ENCODE results near the gene SERGEF.
"Not testable (repeated sequence)": the region's sequence is repeated elsewhere in the genome, so short reads cannot be mapped to it uniquely, and the experiment has no call there.

Gene SERGEF

GRCh38 chr11:17878743-17879142, 134.1 kb downstream of the SERGEF start:
- Mint-ChIP-seq H3K27ac (no peak overlapping the region), H3K4me3 (no peak overlapping the region), H3K9me3 (no peaks in the 10 kb centered on the region), H3K4me1 (no peaks in the 10 kb centered on the region), H3K36me3 (peaks cover 5% of the 10 kb centered on the region)
- no peak for DNase-seq (ENCODE audit: low spot score in 2 of 2)
- ATAC-seq, result no peak

GRCh38 chr11:17877886-17878285, 135.0 kb downstream of the SERGEF start:
- no peak overlapping the region for H3K4me3 Mint-ChIP-seq
- H3K36me3 Mint-ChIP-seq, result peaks cover 5% of the 10 kb centered on the region
- ATAC-seq (no peak), DNase-seq (ENCODE audit: low spot score in 2 of 2) (no peak)
- no peaks in the 10 kb centered on the region for H3K9me3 Mint-ChIP-seq
- H3K4me1 Mint-ChIP-seq, result no peaks in the 10 kb centered on the region
- no peak overlapping the region for H3K27ac Mint-ChIP-seq

- Mint-ChIP-seq H3K36me3 (peaks cover 5% of the 10 kb centered on the region), H3K4me1 (no peaks in the 10 kb centered on the region), H3K9me3 (no peaks in the 10 kb centered on the region), H3K27ac (no peak overlapping the region), H3K4me3 (no peak overlapping the region)
- DNase-seq (ENCODE audit: low spot score in 2 of 2), result no peak
- no peak for ATAC-seq
These were observed 136.0 kb downstream of the SERGEF start for GRCh38 chr11:17876827-17877226.

DNA sequence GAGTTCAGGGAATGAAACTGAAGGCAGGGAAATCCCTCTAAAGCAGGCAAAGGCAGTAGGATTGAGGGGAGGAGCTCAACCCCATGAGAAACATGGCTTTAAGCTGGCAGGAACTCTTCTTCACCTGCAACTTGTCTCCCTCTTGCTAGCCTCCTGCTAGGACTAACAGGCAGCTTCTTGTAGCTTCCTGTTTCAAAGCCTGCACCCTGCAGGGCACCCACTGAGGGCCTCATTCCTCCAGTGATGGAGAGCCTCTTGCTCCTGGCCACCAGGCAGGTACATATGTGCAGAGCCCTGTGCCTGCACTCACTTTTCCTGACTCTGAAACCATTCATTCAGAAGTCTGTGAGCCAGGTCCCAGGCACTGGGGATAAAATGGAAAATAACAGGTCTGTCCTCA, 137.0 kb downstream of the SERGEF start:
- H3K27ac Mint-ChIP-seq, result no peak overlapping the region
- no peak overlapping the region for H3K4me3 Mint-ChIP-seq
- no peaks in the 10 kb centered on the region for H3K4me1 Mint-ChIP-seq
- H3K36me3 Mint-ChIP-seq, result peaks cover 5% of the 10 kb centered on the region
- no peak for DNase-seq (ENCODE audit: low spot score in 2 of 2)
- no peak for ATAC-seq
- H3K9me3 Mint-ChIP-seq, result no peaks in the 10 kb centered on the region

DNA sequence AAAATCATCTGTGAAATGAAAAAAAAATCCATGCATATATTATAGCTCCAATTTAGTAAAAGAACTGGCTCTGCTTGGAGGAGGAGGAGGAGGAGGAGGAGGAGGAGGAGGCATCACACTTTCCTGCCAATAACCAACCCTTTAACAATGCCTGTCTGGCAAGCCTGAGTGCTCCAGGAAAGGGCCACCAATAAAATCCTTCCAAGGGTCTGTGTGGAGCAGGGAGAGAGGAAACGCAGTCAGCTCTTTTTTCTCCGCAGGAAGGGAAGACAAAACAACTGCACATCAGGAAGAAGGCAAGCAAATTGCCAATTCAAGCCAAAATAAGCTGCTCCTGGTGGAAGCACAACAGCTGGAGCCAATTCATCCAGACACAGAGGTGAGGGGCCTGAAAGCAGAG, 139.3 kb downstream of the SERGEF start:
- no peak overlapping the region for H3K4me3 Mint-ChIP-seq
- DNase-seq (ENCODE audit: low spot score in 2 of 2), result no peak
- no peak overlapping the region for H3K27ac Mint-ChIP-seq
- no peak for ATAC-seq
- peaks cover 3% of the 10 kb centered on the region for H3K9me3 Mint-ChIP-seq
- peaks cover 13% of the 10 kb centered on the region for H3K36me3 Mint-ChIP-seq
- H3K4me1 Mint-ChIP-seq, result no peaks in the 10 kb centered on the region

- not testable (repeated sequence) for H3K9me3 Mint-ChIP-seq; ATAC-seq; H3K27ac Mint-ChIP-seq; H3K4me1 Mint-ChIP-seq; DNase-seq (ENCODE audit: low spot score in 2 of 2); H3K4me3 Mint-ChIP-seq
- peaks cover 12% of the 10 kb centered on the region for H3K36me3 Mint-ChIP-seq
These were observed 144.4 kb downstream of the SERGEF start for GRCh38 chr11:17868398-17868797.

- H3K9me3 Mint-ChIP-seq, result peaks cover 5% of the 10 kb centered on the region
- H3K4me1 Mint-ChIP-seq, result no peaks in the 10 kb centered on the region
- H3K4me3 Mint-ChIP-seq, result no peak overlapping the region
- peaks cover 13% of the 10 kb centered on the region for H3K36me3 Mint-ChIP-seq
- no peak overlapping the region for H3K27ac Mint-ChIP-seq
- ATAC-seq, result no peak
- no peak for DNase-seq (ENCODE audit: low spot score in 2 of 2)
These were observed 145.5 kb downstream of the SERGEF start for GRCh38 chr11:17867341-17867740.

- no peak for ATAC-seq
- Mint-ChIP-seq H3K4me1 (no peaks in the 10 kb centered on the region), H3K4me3 (no peak overlapping the region), H3K9me3 (peaks cover 5% of the 10 kb centered on the region), H3K36me3 (peaks cover 13% of the 10 kb centered on the region), H3K27ac (no peak overlapping the region)
- DNase-seq (ENCODE audit: low spot score in 2 of 2), result no peak
These were observed 146.9 kb downstream of the SERGEF start for GRCh38 chr11:17865765-17866428.

- peaks cover 5% of the 10 kb centered on the region for H3K4me1 Mint-ChIP-seq
- no peak overlapping the region for H3K4me3 Mint-ChIP-seq
- ATAC-seq (no peak), DNase-seq (ENCODE audit: low spot score in 2 of 2) (no peak)
- H3K36me3 Mint-ChIP-seq, result peaks cover 4% of the 10 kb centered on the region
- H3K27ac Mint-ChIP-seq, result no peak overlapping the region
- peaks cover 2% of the 10 kb centered on the region for H3K9me3 Mint-ChIP-seq
These were observed 148.3 kb downstream of the SERGEF start for GRCh38 chr11:17864478-17864941.

DNA sequence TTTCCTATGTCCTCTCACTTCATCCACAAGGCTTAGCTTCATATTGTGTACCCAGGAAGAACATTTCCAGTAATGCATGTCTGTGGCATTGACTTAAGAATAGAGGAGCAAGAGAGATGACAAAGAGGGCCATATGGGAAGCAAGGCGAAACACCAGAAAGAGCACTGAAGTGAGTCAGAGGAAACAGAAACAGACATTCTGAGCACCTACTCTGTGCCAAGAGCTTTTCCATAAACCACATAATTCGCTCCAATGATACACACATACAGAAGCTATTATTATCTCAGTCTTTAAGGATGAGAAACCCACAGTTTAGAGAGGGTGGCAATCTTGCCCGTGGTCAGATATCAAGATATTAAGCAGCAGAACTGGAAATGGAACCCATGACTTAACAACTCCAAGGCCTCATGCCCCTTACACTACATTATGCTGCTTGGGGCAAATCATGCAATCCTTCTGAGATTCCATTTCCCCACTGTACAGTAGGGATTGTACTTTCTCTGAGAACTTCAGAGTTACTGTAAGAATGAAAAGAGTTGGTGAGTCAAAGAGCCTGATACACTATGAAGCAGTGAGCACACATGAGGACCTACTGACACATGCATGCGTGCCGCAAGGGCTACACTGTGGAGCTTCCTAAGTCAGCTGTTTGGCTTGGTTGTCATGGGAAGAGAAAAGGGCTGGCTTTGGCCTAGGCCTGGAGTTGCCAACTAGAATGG, 151.7 kb downstream of the SERGEF start:
- ATAC-seq (no peak), DNase-seq (ENCODE audit: low spot score in 2 of 2) (no peak)
- Mint-ChIP-seq H3K36me3 (peaks cover 4% of the 10 kb centered on the region), H3K4me1 (peaks cover 14% of the 10 kb centered on the region), H3K4me3 (no peak overlapping the region), H3K27ac (no peak overlapping the region), H3K9me3 (no peaks in the 10 kb centered on the region)

GRCh38 chr11:17859552-17859951, 153.3 kb downstream of the SERGEF start:
- peaks cover 4% of the 10 kb centered on the region for H3K36me3 Mint-ChIP-seq
- DNase-seq (ENCODE audit: low spot score in 2 of 2) (no peak), ATAC-seq (no peak)
- peaks cover 21% of the 10 kb centered on the region for H3K4me1 Mint-ChIP-seq
- H3K27ac Mint-ChIP-seq, result no peak overlapping the region
- H3K4me3 Mint-ChIP-seq, result no peak overlapping the region
- H3K9me3 Mint-ChIP-seq, result no peaks in the 10 kb centered on the region

DNA sequence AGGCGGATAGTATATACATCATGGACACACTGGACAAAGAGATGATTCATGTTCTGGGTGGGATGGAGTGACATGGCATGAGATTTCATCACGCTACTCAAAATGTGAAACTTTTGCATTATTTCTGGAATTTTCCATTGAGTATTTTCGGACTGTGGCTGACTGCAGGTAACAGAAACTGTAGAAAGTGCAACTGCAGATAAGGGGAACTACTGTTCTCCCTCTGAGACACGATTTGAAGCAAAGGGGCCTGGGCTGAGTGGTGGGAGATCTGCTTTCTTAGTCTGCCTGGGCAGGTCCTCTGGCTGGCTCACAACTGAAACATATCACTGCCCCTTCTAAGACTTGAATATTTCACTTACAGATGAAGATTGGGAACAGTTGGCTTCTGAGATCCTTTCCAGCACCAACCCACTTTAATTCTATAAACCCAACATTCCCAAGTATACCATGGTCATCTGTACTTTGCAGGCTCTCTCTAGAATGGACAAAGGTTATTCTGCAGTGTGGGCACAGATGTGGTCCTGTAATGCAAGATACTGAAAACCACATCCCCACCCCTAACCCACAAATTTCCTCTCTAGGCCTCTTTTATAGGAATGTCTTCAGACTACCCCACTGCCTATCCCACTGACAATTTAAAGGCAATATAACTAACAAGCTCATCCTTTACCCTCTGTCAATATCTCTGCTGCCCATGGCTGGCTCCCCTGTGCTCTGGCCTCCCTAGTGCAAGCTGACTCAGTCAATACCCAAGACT, 157.1 kb downstream of the SERGEF start:
- Mint-ChIP-seq H3K9me3 (no peaks in the 10 kb centered on the region), H3K4me1 (peaks cover 21% of the 10 kb centered on the region), H3K4me3 (no peak overlapping the region), H3K36me3 (no peaks in the 10 kb centered on the region), H3K27ac (no peak overlapping the region)
- no peak for DNase-seq (ENCODE audit: low spot score in 2 of 2)
- ATAC-seq, result no peak

DNA sequence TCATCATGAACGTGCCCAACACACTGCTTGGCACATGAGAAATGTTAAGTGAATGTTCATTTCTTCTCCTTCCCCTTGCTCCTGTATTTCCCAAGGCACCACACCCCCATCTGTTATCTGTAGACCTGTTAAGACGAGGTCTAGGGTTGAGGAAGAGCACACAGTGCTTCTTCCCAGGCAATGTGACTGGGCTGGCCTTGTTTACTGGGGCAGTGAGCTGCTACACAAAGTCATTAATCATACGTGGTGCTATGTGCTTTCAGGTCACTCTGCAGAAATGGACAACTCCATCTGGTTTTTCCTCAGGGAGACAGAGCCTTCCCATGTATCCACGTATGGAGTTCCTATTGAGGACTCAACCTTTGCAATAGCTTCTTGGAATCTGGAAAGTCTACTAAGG, 159.6 kb downstream of the SERGEF start:
- peaks cover 15% of the 10 kb centered on the region for H3K4me1 Mint-ChIP-seq
- H3K9me3 Mint-ChIP-seq, result no peaks in the 10 kb centered on the region
- no peaks in the 10 kb centered on the region for H3K36me3 Mint-ChIP-seq
- no peak for DNase-seq (ENCODE audit: low spot score in 2 of 2)
- no peak for ATAC-seq
- H3K27ac Mint-ChIP-seq, result no peak overlapping the region
- H3K4me3 Mint-ChIP-seq, result no peak overlapping the region

GRCh38 chr11:17852246-17852645, 160.6 kb downstream of the SERGEF start:
- DNase-seq (ENCODE audit: low spot score in 2 of 2) (no peak), ATAC-seq (no peak)
- no peak overlapping the region for H3K4me3 Mint-ChIP-seq

DNA sequence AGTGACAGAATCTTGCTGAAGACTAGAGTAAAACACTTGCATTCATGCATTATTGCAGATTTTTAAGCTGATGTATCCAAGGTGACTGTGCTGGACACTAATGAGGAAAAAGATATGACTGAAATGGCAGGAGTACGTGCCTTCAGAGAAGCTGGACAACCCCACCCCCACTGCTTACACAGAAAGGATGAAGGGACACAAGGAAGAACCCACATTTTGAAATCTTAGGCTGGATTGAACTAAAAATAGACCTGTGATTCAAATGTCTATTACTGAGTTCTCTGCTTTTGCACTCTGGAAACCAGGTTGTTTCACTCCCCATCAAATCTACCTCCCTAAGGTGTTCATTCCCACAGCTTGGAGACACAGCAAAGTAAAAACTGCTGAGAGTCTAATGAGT, 161.2 kb downstream of the SERGEF start:
- DNase-seq (ENCODE audit: low spot score in 2 of 2) (no peak), ATAC-seq (no peak)
- Mint-ChIP-seq H3K4me1 (peaks cover 12% of the 10 kb centered on the region), H3K27ac (no peak overlapping the region), H3K36me3 (no peaks in the 10 kb centered on the region), H3K9me3 (no peaks in the 10 kb centered on the region), H3K4me3 (no peak overlapping the region)

More at GRCh38 chr11:17852246-17852645, 160.6 kb downstream of the SERGEF start:
- no peaks in the 10 kb centered on the region for H3K9me3 Mint-ChIP-seq
- no peak overlapping the region for H3K27ac Mint-ChIP-seq
- H3K4me1 Mint-ChIP-seq, result peaks cover 15% of the 10 kb centered on the region
- no peaks in the 10 kb centered on the region for H3K36me3 Mint-ChIP-seq

GRCh38 chr11:17850336-17850735, 162.5 kb downstream of the SERGEF start:
- Mint-ChIP-seq H3K27ac (no peak overlapping the region), H3K9me3 (no peaks in the 10 kb centered on the region), H3K4me1 (no peaks in the 10 kb centered on the region), H3K36me3 (no peaks in the 10 kb centered on the region), H3K4me3 (no peak overlapping the region)
- DNase-seq (ENCODE audit: low spot score in 2 of 2) (no peak), ATAC-seq (no peak)
